ENCODE results near the gene DCN. TPM values are rescaled to one million over a fixed set of nuclear protein-coding genes. Genes with fewer than 3 reads are reported as not detected.

DCN gene
- total RNA-seq, 1 donor from 2014 or later: 1,553 TPM

DNA sequence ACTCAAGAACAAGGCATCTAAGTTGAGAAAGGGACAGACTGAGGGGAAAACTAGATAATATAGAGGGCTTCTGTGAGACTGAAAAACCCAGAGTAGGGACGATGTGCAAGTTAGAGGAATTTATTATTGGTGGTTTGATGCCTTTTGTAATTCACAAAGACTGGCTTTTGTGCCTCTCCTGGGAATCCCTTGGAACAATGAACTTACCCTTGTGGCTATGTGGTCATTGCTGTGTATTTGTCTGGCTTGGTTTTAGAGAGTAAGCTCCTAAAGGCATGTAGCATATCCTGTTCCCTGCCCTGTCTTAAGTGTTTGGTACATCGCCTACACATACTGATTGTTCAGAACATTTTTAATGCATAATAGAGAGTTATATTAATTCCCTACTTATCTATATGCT, 26.6 kb downstream of the DCN start:
- H3K4me3 ChIP-seq: no peak overlapping the region
- peaks cover under 1% of the 10 kb centered on the region for H3K9me3 ChIP-seq
- DNase-seq (ENCODE audit: extremely low spot score in 2 of 2): no peak
- peaks cover 0 to 28% of the 10 kb centered on the region in 2 donors for H3K36me3 ChIP-seq
- H3K27me3 ChIP-seq: no peaks in the 10 kb centered on the region
- H3K27ac ChIP-seq: no peak overlapping the region
- peaks cover 19% of the 10 kb centered on the region for H3K4me1 ChIP-seq
- TF ChIP-seq POLR2AphosphoS5 (IDR thresholded peaks at IDR 0.05; ENCODE audit: insufficient read depth in 1 of 2, low read depth in 1 of 2): no peak
- TF ChIP-seq, protein P1, sequence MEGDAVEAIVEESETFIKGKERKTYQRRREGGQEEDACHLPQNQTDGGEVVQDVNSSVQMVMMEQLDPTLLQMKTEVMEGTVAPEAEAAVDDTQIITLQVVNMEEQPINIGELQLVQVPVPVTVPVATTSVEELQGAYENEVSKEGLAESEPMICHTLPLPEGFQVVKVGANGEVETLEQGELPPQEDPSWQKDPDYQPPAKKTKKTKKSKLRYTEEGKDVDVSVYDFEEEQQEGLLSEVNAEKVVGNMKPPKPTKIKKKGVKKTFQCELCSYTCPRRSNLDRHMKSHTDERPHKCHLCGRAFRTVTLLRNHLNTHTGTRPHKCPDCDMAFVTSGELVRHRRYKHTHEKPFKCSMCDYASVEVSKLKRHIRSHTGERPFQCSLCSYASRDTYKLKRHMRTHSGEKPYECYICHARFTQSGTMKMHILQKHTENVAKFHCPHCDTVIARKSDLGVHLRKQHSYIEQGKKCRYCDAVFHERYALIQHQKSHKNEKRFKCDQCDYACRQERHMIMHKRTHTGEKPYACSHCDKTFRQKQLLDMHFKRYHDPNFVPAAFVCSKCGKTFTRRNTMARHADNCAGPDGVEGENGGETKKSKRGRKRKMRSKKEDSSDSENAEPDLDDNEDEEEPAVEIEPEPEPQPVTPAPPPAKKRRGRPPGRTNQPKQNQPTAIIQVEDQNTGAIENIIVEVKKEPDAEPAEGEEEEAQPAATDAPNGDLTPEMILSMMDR (IDR thresholded peaks at IDR 0.05): no peak
- TF ChIP-seq POLR2A (IDR thresholded peaks at IDR 0.05): no peak
- intact Hi-C loops (cut with DNase I): no loop called here

DNA sequence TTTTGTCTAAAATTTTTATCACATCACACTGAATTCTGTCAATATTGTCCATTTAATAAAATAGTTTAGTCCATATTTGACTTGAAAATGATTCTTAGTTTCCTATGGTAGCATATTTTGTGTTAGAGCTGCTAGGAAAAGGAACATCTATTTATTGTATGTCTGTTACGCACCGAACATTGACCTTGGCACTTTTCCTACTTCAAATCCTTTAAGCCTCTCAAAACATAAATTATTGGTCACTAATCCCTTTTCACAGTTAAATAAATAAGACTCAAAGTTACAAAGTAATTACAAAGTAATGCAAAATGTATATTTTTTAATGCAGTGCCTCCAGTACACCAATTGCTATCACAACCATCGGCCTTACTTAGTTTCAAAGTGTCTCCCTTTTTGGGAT, 28.5 kb downstream of the DCN start:
- Histone ChIP-seq H3K27me3 (no peaks in the 10 kb centered on the region), H3K4me3 (no peak overlapping the region), H3K36me3 (peaks cover 0 to 35% of the 10 kb centered on the region in 2 donors), H3K4me1 (peaks cover 19% of the 10 kb centered on the region), H3K27ac (no peak overlapping the region), H3K9me3 (peaks cover 5% of the 10 kb centered on the region)
- DNase-seq (ENCODE audit: extremely low spot score in 2 of 2): no peak
- intact Hi-C loops (cut with DNase I): no loop called here
- TF ChIP-seq POLR2AphosphoS5 (IDR thresholded peaks at IDR 0.05; ENCODE audit: insufficient read depth in 1 of 2, low read depth in 1 of 2) (no peak), POLR2A (IDR thresholded peaks at IDR 0.05) (no peak)
- TF ChIP-seq, protein P1 (IDR thresholded peaks at IDR 0.05): no peak

DNA sequence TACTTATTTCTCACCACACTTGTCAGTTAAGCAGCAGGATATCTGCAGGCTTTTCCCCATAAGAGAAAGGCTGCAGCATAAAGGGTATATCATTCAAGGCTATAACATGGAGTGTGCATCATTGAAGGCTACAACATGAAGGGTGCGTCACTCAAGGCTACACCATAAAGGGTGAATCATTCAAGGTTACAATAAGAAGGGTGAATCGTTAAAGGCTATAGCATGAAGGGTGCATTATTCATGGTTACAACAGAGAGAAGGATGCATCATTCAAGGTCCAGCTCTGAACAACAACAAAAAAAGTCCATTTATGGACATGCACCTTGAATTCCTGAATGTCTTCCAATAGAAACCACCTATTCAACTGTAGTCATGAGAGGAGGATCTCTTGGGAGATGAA, 38.6 kb downstream of the DCN start:
- TF ChIP-seq POLR2A (IDR thresholded peaks at IDR 0.05): no peak
- TF ChIP-seq POLR2AphosphoS5 (IDR thresholded peaks at IDR 0.05; ENCODE audit: insufficient read depth in 1 of 2, low read depth in 1 of 2): no peak
- TF ChIP-seq, protein P1 (IDR thresholded peaks at IDR 0.05): no peak
- H3K27ac ChIP-seq: no peak overlapping the region
- no peaks in the 10 kb centered on the region for H3K27me3 ChIP-seq
- H3K4me1 ChIP-seq: peaks cover 29% of the 10 kb centered on the region
- DNase-seq (ENCODE audit: extremely low spot score in 2 of 2): no peak
- intact Hi-C loops (cut with DNase I): no loop called here
- no peak overlapping the region for H3K4me3 ChIP-seq
- peaks cover 0 to 4% of the 10 kb centered on the region in 2 donors for H3K36me3 ChIP-seq
- H3K9me3 ChIP-seq: no peaks in the 10 kb centered on the region

DNA sequence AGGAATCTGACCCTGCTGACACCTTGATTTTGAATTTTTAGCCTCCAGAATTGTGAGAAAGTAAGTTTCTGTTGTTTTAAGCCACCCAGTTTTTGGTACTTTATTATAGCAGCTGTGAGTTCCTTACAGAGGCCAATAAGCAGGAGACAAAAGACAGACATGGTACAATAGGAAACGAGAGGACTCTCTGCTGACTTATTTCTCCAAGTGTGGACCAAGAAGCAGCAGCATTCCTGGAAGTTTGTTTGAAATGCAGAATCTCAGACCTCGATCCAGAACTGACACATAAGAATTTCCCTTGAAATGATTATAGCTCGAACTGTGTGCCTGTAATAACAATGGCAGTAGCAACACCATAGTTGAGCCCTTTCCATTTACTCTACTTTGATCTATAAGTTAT, 39.4 kb downstream of the DCN start:
- H3K27me3 ChIP-seq: no peaks in the 10 kb centered on the region
- peaks cover 0 to 4% of the 10 kb centered on the region in 2 donors for H3K36me3 ChIP-seq
- no peak overlapping the region for H3K4me3 ChIP-seq
- DNase-seq (ENCODE audit: extremely low spot score in 2 of 2): no peak
- TF ChIP-seq POLR2AphosphoS5 (IDR thresholded peaks at IDR 0.05; ENCODE audit: insufficient read depth in 1 of 2, low read depth in 1 of 2) (no peak), POLR2A (IDR thresholded peaks at IDR 0.05) (no peak)
- H3K9me3 ChIP-seq: no peaks in the 10 kb centered on the region
- H3K4me1 ChIP-seq: peaks cover 36% of the 10 kb centered on the region
- peak overlapping the region; percentile 38 for H3K27ac ChIP-seq
- intact Hi-C loops (cut with DNase I): no loop called here

DNA sequence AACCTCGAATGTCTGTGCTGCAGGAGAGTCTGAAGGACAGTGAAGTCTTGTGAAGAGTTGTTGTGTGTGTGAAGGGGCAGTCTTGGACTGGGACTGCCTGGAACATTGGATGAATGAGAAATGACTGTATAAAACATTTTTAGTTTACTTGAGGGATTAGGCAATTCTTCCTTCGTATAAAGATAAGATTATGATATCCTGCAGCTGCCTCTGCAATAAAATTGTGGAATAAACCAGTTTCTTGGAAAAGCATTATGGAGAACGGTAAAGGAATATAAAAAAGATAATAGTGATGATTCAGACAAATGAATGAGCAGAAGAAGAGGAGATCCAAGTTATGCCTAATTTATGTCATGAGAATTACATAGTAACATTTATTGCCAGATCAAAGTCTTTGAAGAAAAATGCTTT, 40.4 kb downstream of the DCN start:
- peak; percentile 48 to 71 for TF ChIP-seq POLR2AphosphoS5 (IDR thresholded peaks at IDR 0.05; ENCODE audit: insufficient read depth in 1 of 2, low read depth in 1 of 2)
- TF ChIP-seq, protein P1 (IDR thresholded peaks at IDR 0.05): no peak
- peaks cover 40% of the 10 kb centered on the region for H3K4me1 ChIP-seq

More for the DNA sequence above, 40.4 kb downstream of the DCN start:
- Histone ChIP-seq H3K4me3 (no peak overlapping the region), H3K9me3 (no peaks in the 10 kb centered on the region), H3K27me3 (no peaks in the 10 kb centered on the region), H3K36me3 (peaks cover 0 to 4% of the 10 kb centered on the region in 2 donors), H3K27ac (peak overlapping the region; percentile 43)
- DNase-seq (ENCODE audit: extremely low spot score in 2 of 2): no peak
- intact Hi-C loops (cut with DNase I): no loop called here

All from vagina (tissue), 2 donors.